HepG2 (cell line): Measurements from ENCODE around the gene AKAP9. TPM values are rescaled to one million over a fixed set of nuclear protein-coding genes. Genes with fewer than 3 reads are reported as not detected.
A peak's percentile ranks its signal among the peaks of the same experiment; 100 is the strongest.

ENCODE experiments used
- ATF6 ChIP-seq: sonication (generic); formaldehyde crosslinking; conservative IDR thresholded peaks from 2 replicates; pipeline ENCODE4 v1.4.0; 2020; ENCODE audit warnings: missing genetic modification reagents
- CEBPB ChIP-seq: IDR thresholded peaks from 2 replicates; pipeline ENCODE4 v1.6.1; 2011; ENCODE audit warnings: low read depth, low read length, improper control_type of control experiment, borderline replicate concordance
- FOXA1 ChIP-seq, 2 experiments: fragments of 450-650 bp in 1 of 2; sonication (generic) in 1 of 2; formaldehyde crosslinking in 1 of 2; IDR thresholded peaks; 2 replicates each; pipeline versions ENCODE4 v1.4.0 to v1.6.1; 2016 to 2020; ENCODE audit warnings: missing genetic modification reagents in 1 of 2
- IRX3 ChIP-seq: sonication (generic); formaldehyde crosslinking; IDR thresholded peaks from 2 replicates; pipeline ENCODE4 v1.8.1; 2023; ENCODE audit warnings: mild to moderate bottlenecking, low read depth, missing genetic modification reagents, borderline replicate concordance
- NR2C2 ChIP-seq: sonication (generic); formaldehyde crosslinking; IDR thresholded peaks from 2 replicates; pipeline ENCODE4 v1.4.0; 2020; ENCODE audit warnings: missing genetic modification reagents, mild to moderate bottlenecking, moderate library complexity, borderline replicate concordance
- NR2F6 ChIP-seq, 2 experiments: IDR thresholded peaks; 2 replicates each; pipeline ENCODE4 v1.6.1; 2016; ENCODE audit warnings: antibody characterized with exemption in 1 of 2, mild to moderate bottlenecking in 1 of 2
- SETDB1 ChIP-seq: sonication (generic); formaldehyde crosslinking; IDR thresholded peaks from 2 replicates; pipeline ENCODE4 v1.5.1; 2020; ENCODE audit warnings: missing genetic modification reagents, mild to moderate bottlenecking, borderline replicate concordance
- TOPORS ChIP-seq: sonication (generic); formaldehyde crosslinking; IDR thresholded peaks from 2 replicates; pipeline ENCODE4 v1.8.0; 2023; ENCODE audit warnings: mild to moderate bottlenecking, missing genetic modification reagents
- ZMYM4 ChIP-seq: sonication (generic); formaldehyde crosslinking; IDR thresholded peaks from 2 replicates; pipeline ENCODE4 v1.8.1; 2023; ENCODE audit warnings: mild to moderate bottlenecking, missing genetic modification reagents
- ZNF280B ChIP-seq: sonication (generic); formaldehyde crosslinking; IDR thresholded peaks from 2 replicates; pipeline ENCODE4 v1.5.0; 2020; ENCODE audit warnings: missing genetic modification reagents, mild to moderate bottlenecking, borderline replicate concordance
- ZNF296 ChIP-seq: sonication (generic); formaldehyde crosslinking; conservative IDR thresholded peaks from 2 replicates; pipeline ENCODE4 v1.5.0; 2020; ENCODE audit warnings: mild to moderate bottlenecking, missing genetic modification reagents
- ZNF367 ChIP-seq: sonication (generic); formaldehyde crosslinking; IDR thresholded peaks from 2 replicates; pipeline ENCODE4 v1.4.0; 2020; ENCODE audit warnings: missing genetic modification reagents, borderline replicate concordance
- polyA plus RNA-seq, 8 experiments: library from polyadenylated mRNA; depleted of rRNA in 3 of 8; stranded (reverse) in 7 of 8; unstranded in 1 of 8; fragments of >200 nt; fragmentation: Illumina TruSeq in 4 of 8; extraction: Trizol in 4 of 8; gene quantifications; 2 replicates each; pipeline versions ENCODE4 v1.2.1 to v1.2.3, GENCODE V29; 2011 to 2016; ENCODE audit warnings: low read depth in 4 of 8, missing spikeins in 1 of 8, mixed read lengths in 1 of 8; ENCODE audit not compliant: insufficient read depth in 1 of 8
- total RNA-seq, 5 experiments: library from RNA; depleted of rRNA; stranded (reverse); fragments of >200 nt; fragmentation: Illumina TruSeq; extraction: Trizol; gene quantifications; 2 replicates each; pipeline ENCODE4 v1.2.3, GENCODE V29; 2016; ENCODE audit warnings: low read depth in 1 of 5
- TF ChIP-seq, protein P1 (sequence below): sonication (generic); formaldehyde crosslinking; IDR thresholded peaks from 2 replicates; pipeline ENCODE4 v1.4.0; 2020; ENCODE audit warnings: missing genetic modification reagents
- TF ChIP-seq, protein P2 (sequence below): IDR thresholded peaks from 2 replicates; pipeline ENCODE4 v1.6.1; 2018; ENCODE audit warnings: missing genetic modification reagents
- TF ChIP-seq, protein P3 (sequence below): sonication (generic); IDR thresholded peaks from 2 replicates; pipeline ENCODE4 v1.6.1; 2016; ENCODE audit warnings: low read depth, borderline replicate concordance
- TF ChIP-seq, protein P4 (sequence below): sonication (generic); formaldehyde crosslinking; IDR thresholded peaks from 2 replicates; pipeline ENCODE4 v1.4.0; 2020; ENCODE audit warnings: low read depth, mild to moderate bottlenecking, missing genetic modification reagents

The AKAP9 gene
- total and polyA plus RNA-seq, 2 of the 13 experiments (the other 11 are each of a cell fraction or from before 2014, with no cell fraction given) = 27.6 to 33.1 TPM

GRCh38 chr7:92010215-92010614, 69.6 kb downstream of the AKAP9 start (continued):
- TF ChIP-seq CEBPB (no peak), FOXA1 (IDR thresholded peaks at IDR 0.05) (no peak), FOXA1 (CRISPR knock-in tag; IDR thresholded peaks at IDR 0.05) (0 out of 2 replicates have a peak, but pooled peaks have one; percentile 33), ZNF367 (no peak), ZNF296 (CRISPR knock-in tag) (no peak), ZNF280B (peak; percentile 82), SETDB1 (CRISPR knock-in tag) (peak; percentile 99), TOPORS (peak; percentile 63; the same call in 1 of the 2 replicates), ATF6 (CRISPR knock-in tag) (no peak), IRX3 (CRISPR knock-in tag) (no peak), NR2F6 (IDR thresholded peaks at IDR 0.05) (no peak), NR2F6 (CRISPR knock-in tag; IDR thresholded peaks at IDR 0.05) (no peak), ZMYM4 (CRISPR knock-in tag) (peak; percentile 55; the same call in 1 of the 2 replicates), NR2C2 (CRISPR knock-in tag) (no peak)
- TF ChIP-seq, protein P1, sequence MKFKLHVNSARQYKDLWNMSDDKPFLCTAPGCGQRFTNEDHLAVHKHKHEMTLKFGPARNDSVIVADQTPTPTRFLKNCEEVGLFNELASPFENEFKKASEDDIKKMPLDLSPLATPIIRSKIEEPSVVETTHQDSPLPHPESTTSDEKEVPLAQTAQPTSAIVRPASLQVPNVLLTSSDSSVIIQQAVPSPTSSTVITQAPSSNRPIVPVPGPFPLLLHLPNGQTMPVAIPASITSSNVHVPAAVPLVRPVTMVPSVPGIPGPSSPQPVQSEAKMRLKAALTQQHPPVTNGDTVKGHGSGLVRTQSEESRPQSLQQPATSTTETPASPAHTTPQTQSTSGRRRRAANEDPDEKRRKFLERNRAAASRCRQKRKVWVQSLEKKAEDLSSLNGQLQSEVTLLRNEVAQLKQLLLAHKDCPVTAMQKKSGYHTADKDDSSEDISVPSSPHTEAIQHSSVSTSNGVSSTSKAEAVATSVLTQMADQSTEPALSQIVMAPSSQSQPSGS (CRISPR knock-in tag) = no peak
- TF ChIP-seq, protein P2, sequence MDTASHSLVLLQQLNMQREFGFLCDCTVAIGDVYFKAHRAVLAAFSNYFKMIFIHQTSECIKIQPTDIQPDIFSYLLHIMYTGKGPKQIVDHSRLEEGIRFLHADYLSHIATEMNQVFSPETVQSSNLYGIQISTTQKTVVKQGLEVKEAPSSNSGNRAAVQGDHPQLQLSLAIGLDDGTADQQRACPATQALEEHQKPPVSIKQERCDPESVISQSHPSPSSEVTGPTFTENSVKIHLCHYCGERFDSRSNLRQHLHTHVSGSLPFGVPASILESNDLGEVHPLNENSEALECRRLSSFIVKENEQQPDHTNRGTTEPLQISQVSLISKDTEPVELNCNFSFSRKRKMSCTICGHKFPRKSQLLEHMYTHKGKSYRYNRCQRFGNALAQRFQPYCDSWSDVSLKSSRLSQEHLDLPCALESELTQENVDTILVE (CRISPR knock-in tag) = no peak
- TF ChIP-seq, protein P3, sequence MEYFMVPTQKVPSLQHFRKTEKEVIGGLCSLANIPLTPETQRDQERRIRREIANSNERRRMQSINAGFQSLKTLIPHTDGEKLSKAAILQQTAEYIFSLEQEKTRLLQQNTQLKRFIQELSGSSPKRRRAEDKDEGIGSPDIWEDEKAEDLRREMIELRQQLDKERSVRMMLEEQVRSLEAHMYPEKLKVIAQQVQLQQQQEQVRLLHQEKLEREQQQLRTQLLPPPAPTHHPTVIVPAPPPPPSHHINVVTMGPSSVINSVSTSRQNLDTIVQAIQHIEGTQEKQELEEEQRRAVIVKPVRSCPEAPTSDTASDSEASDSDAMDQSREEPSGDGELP = no peak
- TF ChIP-seq, protein P4, sequence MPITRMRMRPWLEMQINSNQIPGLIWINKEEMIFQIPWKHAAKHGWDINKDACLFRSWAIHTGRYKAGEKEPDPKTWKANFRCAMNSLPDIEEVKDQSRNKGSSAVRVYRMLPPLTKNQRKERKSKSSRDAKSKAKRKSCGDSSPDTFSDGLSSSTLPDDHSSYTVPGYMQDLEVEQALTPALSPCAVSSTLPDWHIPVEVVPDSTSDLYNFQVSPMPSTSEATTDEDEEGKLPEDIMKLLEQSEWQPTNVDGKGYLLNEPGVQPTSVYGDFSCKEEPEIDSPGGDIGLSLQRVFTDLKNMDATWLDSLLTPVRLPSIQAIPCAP (CRISPR knock-in tag) = no peak
